ENCODE results near the gene RASGRF2. TPM values are rescaled to one million over a fixed set of nuclear protein-coding genes. Genes with fewer than 3 reads are reported as not detected.
A peak's percentile ranks its signal among the peaks of the same experiment; 100 is the strongest.

RASGRF2 gene
- total and polyA plus RNA-seq, 2 of the 8 experiments (the other 6 are each of a cell fraction or from before 2014, with no cell fraction given): 2.6 to 29.5 TPM

GRCh38 chr5:81165493-81166119 is 205.4 kb downstream of the RASGRF2 start (continued):
- TF ChIP-seq ZNF274 (IDR thresholded peaks at IDR 0.05; ENCODE audit: borderline replicate concordance, extremely low read depth, low read length) (no peak), RAD21 (IDR thresholded peaks at IDR 0.05 in 1 of 2, conservative IDR thresholded peaks at IDR 0.05 in 1 of 2; ENCODE audit: low read depth in 2 of 2, low read length in 2 of 2) (peak; percentile 93 to 96), SP2 (IDR thresholded peaks at IDR 0.05; ENCODE audit: low read length) (no peak), CBX8 (IDR thresholded peaks at IDR 0.05; ENCODE audit: borderline replicate concordance, low read depth, low read length) (no peak), POU5F1 (IDR thresholded peaks at IDR 0.05; ENCODE audit: low read depth, low read length) (no peak), SRF (IDR thresholded peaks at IDR 0.05; ENCODE audit: low read depth, low read length) (no peak), JUND (IDR thresholded peaks at IDR 0.05; ENCODE audit: low read length) (peak; percentile 79; the same call in 1 of the 2 replicates)

Measured in H1 (cell line).